ENCODE measurements around the gene TAS1R2.

TAS1R2 gene

DNA sequence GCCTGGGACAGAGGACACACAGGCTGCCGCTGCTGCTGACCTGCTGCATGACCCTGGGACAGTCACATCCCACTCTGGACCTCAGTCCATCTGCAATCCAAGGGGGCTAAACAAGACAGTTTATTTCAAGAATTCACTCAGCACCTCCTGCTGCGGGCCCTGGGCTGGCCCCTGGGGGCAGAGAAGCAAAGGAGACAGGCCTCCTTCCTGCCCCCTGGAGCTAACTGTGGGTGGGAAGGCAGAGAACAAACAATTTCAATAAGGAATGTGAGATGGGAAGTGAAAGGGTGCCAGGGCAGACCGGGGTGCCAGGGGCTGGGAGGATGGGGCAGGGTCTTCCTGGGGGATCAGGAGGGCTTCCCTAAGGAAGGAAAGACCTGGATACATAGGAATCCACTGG is 60.0 kb downstream of the TAS1R2 start:
- in situ Hi-C loops (cut with HindIII; ENCODE audit: low sequenced_read_pairs): no loop called here
- no peak overlapping the region for H3K4me3 ChIP-seq (ENCODE audit: low read depth, low read length)
- DNase-seq (ENCODE audit: low read depth): no peak
- TF ChIP-seq, protein P1, sequence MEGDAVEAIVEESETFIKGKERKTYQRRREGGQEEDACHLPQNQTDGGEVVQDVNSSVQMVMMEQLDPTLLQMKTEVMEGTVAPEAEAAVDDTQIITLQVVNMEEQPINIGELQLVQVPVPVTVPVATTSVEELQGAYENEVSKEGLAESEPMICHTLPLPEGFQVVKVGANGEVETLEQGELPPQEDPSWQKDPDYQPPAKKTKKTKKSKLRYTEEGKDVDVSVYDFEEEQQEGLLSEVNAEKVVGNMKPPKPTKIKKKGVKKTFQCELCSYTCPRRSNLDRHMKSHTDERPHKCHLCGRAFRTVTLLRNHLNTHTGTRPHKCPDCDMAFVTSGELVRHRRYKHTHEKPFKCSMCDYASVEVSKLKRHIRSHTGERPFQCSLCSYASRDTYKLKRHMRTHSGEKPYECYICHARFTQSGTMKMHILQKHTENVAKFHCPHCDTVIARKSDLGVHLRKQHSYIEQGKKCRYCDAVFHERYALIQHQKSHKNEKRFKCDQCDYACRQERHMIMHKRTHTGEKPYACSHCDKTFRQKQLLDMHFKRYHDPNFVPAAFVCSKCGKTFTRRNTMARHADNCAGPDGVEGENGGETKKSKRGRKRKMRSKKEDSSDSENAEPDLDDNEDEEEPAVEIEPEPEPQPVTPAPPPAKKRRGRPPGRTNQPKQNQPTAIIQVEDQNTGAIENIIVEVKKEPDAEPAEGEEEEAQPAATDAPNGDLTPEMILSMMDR (IDR thresholded peaks at IDR 0.05; ENCODE audit: low read depth, low read length, missing control alignments): no peak

DNA sequence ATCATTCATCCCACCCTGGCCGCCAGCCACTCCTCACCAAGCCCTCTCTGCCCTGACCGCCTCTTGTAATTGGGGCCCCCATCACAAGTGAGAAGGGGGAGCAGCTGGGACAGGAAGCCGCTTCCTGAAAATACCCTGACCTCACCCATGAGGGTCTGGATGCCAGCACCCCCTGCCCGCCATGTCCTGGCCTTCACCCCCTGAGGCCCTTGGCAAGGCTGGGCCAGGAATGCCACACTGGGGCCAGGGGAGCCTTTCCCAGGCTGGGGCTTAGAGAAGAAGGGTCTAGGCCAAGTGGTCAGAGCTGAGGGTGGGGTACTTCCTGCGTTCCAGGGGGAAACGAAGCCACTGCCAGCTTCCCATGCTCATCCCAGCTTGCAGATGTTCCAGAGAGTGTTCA is 60.5 kb downstream of the TAS1R2 start:
- in situ Hi-C loops (cut with HindIII; ENCODE audit: low sequenced_read_pairs): no loop called here
- no peak for DNase-seq (ENCODE audit: low read depth)
- TF ChIP-seq, protein P1 (IDR thresholded peaks at IDR 0.05; ENCODE audit: low read depth, low read length, missing control alignments): no peak
- no peak overlapping the region for H3K4me3 ChIP-seq (ENCODE audit: low read depth, low read length)

DNA sequence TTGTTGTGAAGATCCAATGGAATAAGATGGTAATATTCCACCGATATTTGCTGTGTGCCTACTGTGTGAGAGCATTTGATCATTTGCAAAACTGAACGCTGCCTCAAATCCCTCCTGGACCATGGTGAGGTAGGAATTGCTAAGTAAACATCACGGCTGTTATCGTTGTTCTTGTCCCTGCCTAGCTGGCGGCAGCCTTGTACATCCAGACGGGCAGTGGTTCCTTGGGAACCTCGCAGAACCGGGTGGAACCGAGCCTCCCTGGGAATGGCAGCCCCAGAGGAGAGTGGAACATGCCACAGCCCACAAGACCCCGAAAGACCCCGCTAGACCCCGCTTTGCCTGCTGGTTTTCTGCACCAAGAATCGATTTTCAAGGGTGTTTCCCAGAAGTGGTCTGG is 60.9 kb downstream of the TAS1R2 start:
- no peak for DNase-seq (ENCODE audit: low read depth)
- TF ChIP-seq, protein P1 (IDR thresholded peaks at IDR 0.05; ENCODE audit: low read depth, low read length, missing control alignments): no peak
- in situ Hi-C loops (cut with HindIII; ENCODE audit: low sequenced_read_pairs): no loop called here
- H3K4me3 ChIP-seq (ENCODE audit: low read depth, low read length): no peak overlapping the region

DNA sequence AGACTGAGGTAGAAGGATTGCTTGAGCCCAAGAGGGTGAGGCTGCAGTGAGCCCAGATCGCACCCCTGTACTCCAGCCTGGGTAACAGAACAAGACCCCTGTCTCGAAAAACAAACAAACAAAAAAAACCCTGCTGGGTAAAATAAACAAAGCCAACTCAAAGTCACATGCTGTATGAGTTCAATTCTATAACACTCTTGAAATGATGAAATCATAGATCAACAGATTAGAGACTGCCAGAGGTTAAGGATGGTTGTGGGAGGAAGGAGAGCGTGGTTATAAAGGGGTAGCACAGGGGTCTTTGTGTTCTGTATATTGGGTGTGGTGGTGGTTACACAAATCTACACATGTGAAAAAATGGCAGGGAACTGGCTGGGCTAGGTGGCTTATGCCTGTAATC is 62.5 kb downstream of the TAS1R2 start:
- no peak for DNase-seq (ENCODE audit: low read depth)
- no peak overlapping the region for H3K4me3 ChIP-seq (ENCODE audit: low read depth, low read length)
- TF ChIP-seq, protein P1 (IDR thresholded peaks at IDR 0.05; ENCODE audit: low read depth, low read length, missing control alignments): no peak
- in situ Hi-C loops (cut with HindIII; ENCODE audit: low sequenced_read_pairs): no loop called here

GRCh38 chr1:18795002-18795689 is 64.3 kb downstream of the TAS1R2 start:
- no peak for DNase-seq (ENCODE audit: low read depth)
- in situ Hi-C loops (cut with HindIII; ENCODE audit: low sequenced_read_pairs): no loop called here

DNA sequence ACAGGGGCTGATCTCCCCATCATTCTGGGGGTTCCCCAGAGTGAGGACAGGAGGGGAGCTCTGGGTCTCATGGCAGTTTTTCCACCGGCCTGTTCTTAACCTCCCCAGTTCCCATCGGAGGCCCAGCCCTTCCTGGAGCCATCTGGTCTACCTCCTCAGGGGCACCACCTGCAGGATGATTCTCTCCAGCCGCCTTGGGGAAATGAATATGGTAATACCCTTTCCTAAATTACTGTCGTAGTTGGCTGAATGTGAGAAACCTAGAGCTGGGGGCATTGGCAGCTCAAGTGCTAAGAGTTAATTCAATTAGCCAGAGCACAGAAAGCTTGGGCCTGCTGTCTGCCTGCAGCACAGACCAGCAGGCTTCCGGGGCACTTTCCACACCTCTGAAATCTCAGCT is 64.9 kb downstream of the TAS1R2 start:
- no peak overlapping the region for H3K4me3 ChIP-seq (ENCODE audit: low read depth, low read length)
- no peak for DNase-seq (ENCODE audit: low read depth)
- TF ChIP-seq, protein P1 (IDR thresholded peaks at IDR 0.05; ENCODE audit: low read depth, low read length, missing control alignments): no peak
- in situ Hi-C loops (cut with HindIII; ENCODE audit: low sequenced_read_pairs): no loop called here

More at GRCh38 chr1:18795002-18795689, 64.3 kb downstream of the TAS1R2 start:
- TF ChIP-seq, protein P1 (IDR thresholded peaks at IDR 0.05; ENCODE audit: low read depth, low read length, missing control alignments): no peak
- H3K4me3 ChIP-seq (ENCODE audit: low read depth, low read length): no peak overlapping the region

All from astrocyte of the cerebellum (primary cell).